Astrocyte (in vitro differentiated cells and primary cell): ENCODE measurements around the gene SERPINE3. TPM values are rescaled to one million over a fixed set of nuclear protein-coding genes. Genes with fewer than 3 reads are reported as not detected.

Experiments used
- DNase-seq: peaks from one replicate; pipeline ENCODE4 v3.0.0-alpha.2; 2010; ENCODE audit warnings: low read depth
- FAIRE-seq: peaks from 2 replicates; lab custom pipeline; 2011; peaks lifted over from hg19 to GRCh38; lab: Jason Lieb, UNC
- H2AFZ ChIP-seq: 2 replicates; pipeline ENCODE4 v1.6.0; 2012; ENCODE audit warnings: low read depth, low read length, inconsistent platforms
- H3K27ac ChIP-seq: 2 replicates; pipeline ENCODE4 v1.5.1; 2011; ENCODE audit warnings: low read depth, low read length, inconsistent platforms
- H3K27me3 ChIP-seq: 2 replicates; pipeline ENCODE4 v1.6.0; 2011; ENCODE audit warnings: low read length, inconsistent platforms; ENCODE audit not compliant: insufficient read depth
- H3K36me3 ChIP-seq: 2 replicates; pipeline ENCODE4 v1.5.1; 2011; ENCODE audit warnings: low read length, inconsistent platforms; ENCODE audit not compliant: insufficient read depth
- H3K4me1 ChIP-seq: 2 replicates; pipeline ENCODE4 v1.5.1; 2011; ENCODE audit warnings: low read length, inconsistent platforms; ENCODE audit not compliant: insufficient read depth
- H3K4me2 ChIP-seq: 2 replicates; pipeline ENCODE4 v1.6.0; 2012; ENCODE audit warnings: low read length, inconsistent platforms
- H3K4me3 ChIP-seq: 2 replicates; pipeline ENCODE4 v1.5.1; 2011; ENCODE audit warnings: low read depth, mild to moderate bottlenecking, low read length, inconsistent platforms; ENCODE audit not compliant: insufficient read depth
- H3K79me2 ChIP-seq: 2 replicates; pipeline ENCODE4 v1.6.0; 2012; ENCODE audit warnings: mild to moderate bottlenecking, low read length, inconsistent platforms; ENCODE audit not compliant: insufficient read depth
- H3K9ac ChIP-seq: 2 replicates; pipeline ENCODE4 v1.6.0; 2012; ENCODE audit warnings: mild to moderate bottlenecking, low read length, inconsistent platforms
- H3K9me3 ChIP-seq: 2 replicates; pipeline ENCODE4 v1.5.1; 2012; ENCODE audit warnings: low read depth, mild to moderate bottlenecking, low read length, inconsistent platforms; ENCODE audit not compliant: insufficient read depth
- H4K20me1 ChIP-seq: 2 replicates; pipeline ENCODE4 v1.6.0; 2012; ENCODE audit warnings: low read length, inconsistent platforms; ENCODE audit not compliant: insufficient read depth
- H3K27ac Mint-ChIP-seq: one replicate; pipeline ENCODE4 v1.8.0; 2021; ENCODE audit warnings: mild to moderate bottlenecking, mixed read lengths; ENCODE audit not compliant: unreplicated experiment
- H3K27me3 Mint-ChIP-seq: one replicate; pipeline ENCODE4 v1.8.0; 2021; ENCODE audit warnings: low read depth, mixed read lengths; ENCODE audit not compliant: unreplicated experiment
- H3K36me3 Mint-ChIP-seq: one replicate; pipeline ENCODE4 v1.8.0; 2021; ENCODE audit warnings: low read depth, mixed read lengths; ENCODE audit not compliant: unreplicated experiment
- H3K4me1 Mint-ChIP-seq: one replicate; pipeline ENCODE4 v1.8.0; 2021; ENCODE audit warnings: low read depth, mixed read lengths; ENCODE audit not compliant: unreplicated experiment
- H3K4me3 Mint-ChIP-seq: one replicate; pipeline ENCODE4 v1.8.0; 2021; ENCODE audit warnings: mild to moderate bottlenecking, moderate library complexity, mixed read lengths; ENCODE audit not compliant: unreplicated experiment
- H3K9me3 Mint-ChIP-seq: one replicate; pipeline ENCODE4 v1.8.0; 2021; ENCODE audit warnings: mild to moderate bottlenecking, mixed read lengths; ENCODE audit not compliant: unreplicated experiment
- EZH2 ChIP-seq: IDR thresholded peaks from 2 replicates; pipeline ENCODE4 v1.6.1; 2012; ENCODE audit warnings: mild to moderate bottlenecking, low read length, inconsistent platforms; ENCODE audit not compliant: insufficient read depth
- microRNA-seq: library from miRNA; unstranded; fragments of <30 nt; microRNA quantifications from one replicate; pipeline ENCODE4 v1.2.0, GENCODE V29; 2020
- total RNA-seq: library from RNA; stranded (reverse); gene quantifications from 2 replicates; pipeline ENCODE4 v1.2.1, GENCODE V29; 2021
- TF ChIP-seq, protein P1 (sequence below): IDR thresholded peaks from 2 replicates; pipeline ENCODE4 v1.5.1; 2011; ENCODE audit warnings: low read depth, mild to moderate bottlenecking, inconsistent platforms, low read length, moderate library complexity; ENCODE audit not compliant: insufficient read depth

The SERPINE3 gene
- total RNA-seq, 1 donor from 2014 or later: not detected

DNA sequence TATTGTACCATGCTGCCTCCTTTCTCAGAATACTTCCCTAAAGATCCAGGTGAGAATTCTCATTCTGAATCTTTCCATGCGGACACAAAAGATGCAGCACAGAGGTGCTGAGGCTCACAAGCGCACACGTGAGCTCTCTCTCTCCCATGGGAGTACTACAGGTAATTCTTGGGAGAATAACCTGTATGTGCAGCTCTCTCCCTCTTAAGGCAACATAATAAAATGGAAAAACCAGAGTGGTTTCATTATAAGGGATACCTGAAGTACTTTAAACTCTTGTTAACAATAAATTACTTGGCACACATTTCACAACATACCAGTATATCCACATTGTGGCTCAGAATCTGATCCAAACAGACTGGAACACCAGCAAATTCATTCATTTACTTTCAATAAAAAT, 72.9 kb downstream of the SERPINE3 start:
- no peak overlapping the region for H3K4me3 Mint-ChIP-seq
- H3K4me1 ChIP-seq: no peaks in the 10 kb centered on the region
- peaks cover 62% of the 10 kb centered on the region for H4K20me1 ChIP-seq
- peaks cover 3% of the 10 kb centered on the region for H3K9me3 Mint-ChIP-seq
- H3K79me2 ChIP-seq: peaks cover 84% of the 10 kb centered on the region
- H3K27ac ChIP-seq: no peak overlapping the region
- no peak overlapping the region for H3K4me2 ChIP-seq
- DNase-seq (no peak), FAIRE-seq (no peak)
- peaks cover 25% of the 10 kb centered on the region for H3K36me3 Mint-ChIP-seq
- H2AFZ ChIP-seq: no peak overlapping the region
- H3K4me3 ChIP-seq: no peak overlapping the region
- peaks cover 10% of the 10 kb centered on the region for H3K36me3 ChIP-seq
- H3K9ac ChIP-seq: no peak overlapping the region
- H3K27me3 ChIP-seq: no peaks in the 10 kb centered on the region
- H3K27ac Mint-ChIP-seq: no peak overlapping the region
- H3K9me3 ChIP-seq: no peaks in the 10 kb centered on the region
- no peaks in the 10 kb centered on the region for H3K27me3 Mint-ChIP-seq
- peaks cover 17% of the 10 kb centered on the region for H3K4me1 Mint-ChIP-seq
- no peak for TF ChIP-seq EZH2
- TF ChIP-seq, protein P1, sequence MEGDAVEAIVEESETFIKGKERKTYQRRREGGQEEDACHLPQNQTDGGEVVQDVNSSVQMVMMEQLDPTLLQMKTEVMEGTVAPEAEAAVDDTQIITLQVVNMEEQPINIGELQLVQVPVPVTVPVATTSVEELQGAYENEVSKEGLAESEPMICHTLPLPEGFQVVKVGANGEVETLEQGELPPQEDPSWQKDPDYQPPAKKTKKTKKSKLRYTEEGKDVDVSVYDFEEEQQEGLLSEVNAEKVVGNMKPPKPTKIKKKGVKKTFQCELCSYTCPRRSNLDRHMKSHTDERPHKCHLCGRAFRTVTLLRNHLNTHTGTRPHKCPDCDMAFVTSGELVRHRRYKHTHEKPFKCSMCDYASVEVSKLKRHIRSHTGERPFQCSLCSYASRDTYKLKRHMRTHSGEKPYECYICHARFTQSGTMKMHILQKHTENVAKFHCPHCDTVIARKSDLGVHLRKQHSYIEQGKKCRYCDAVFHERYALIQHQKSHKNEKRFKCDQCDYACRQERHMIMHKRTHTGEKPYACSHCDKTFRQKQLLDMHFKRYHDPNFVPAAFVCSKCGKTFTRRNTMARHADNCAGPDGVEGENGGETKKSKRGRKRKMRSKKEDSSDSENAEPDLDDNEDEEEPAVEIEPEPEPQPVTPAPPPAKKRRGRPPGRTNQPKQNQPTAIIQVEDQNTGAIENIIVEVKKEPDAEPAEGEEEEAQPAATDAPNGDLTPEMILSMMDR: no peak

Small RNA genes within 50 kb of the gene (microRNA-seq; reads per million reads assigned to microRNA genes)
- gene MIR5693: not detected

Other genes starting within 250 kb of the SERPINE3 start
- not detected in 2 replicates for gene C13orf42, start 228.4 kb upstream of the SERPINE3 start, total RNA-seq
- 0.96 and 1.1 TPM in 2 replicates for gene FAM124A, start 117.3 kb upstream of the SERPINE3 start, total RNA-seq
- gene INTS6, start 113.3 kb downstream of the SERPINE3 start, total RNA-seq: 47.6 and 47.9 TPM in 2 replicates
- 16.2 and 16.3 TPM in 2 replicates for gene WDFY2, start 244.8 kb downstream of the SERPINE3 start, total RNA-seq